Erythroblast (primary cell): ENCODE measurements around the gene SPRR2G.

ENCODE experiments used
- GATA1 ChIP-seq: IDR thresholded peaks from 2 replicates; pipeline ENCODE4 v1.6.1; 2011; ENCODE audit warnings: low read depth, mild to moderate bottlenecking, control low read depth, low read length, moderate library complexity
- POLR2A ChIP-seq: IDR thresholded peaks from 2 replicates; pipeline ENCODE4 v1.6.1; 2011; ENCODE audit warnings: mild to moderate bottlenecking, low read length

- TF ChIP-seq POLR2A (no peak), GATA1 (no peak)
Observed at GRCh38 chr1:153155541-153155940, 4.9 kb upstream of the SPRR2G start.
